ENCODE measurements around the gene FMNL3. TPM values are rescaled to one million over a fixed set of nuclear protein-coding genes. Genes with fewer than 3 reads are reported as not detected.

FMNL3 gene
- total and polyA plus RNA-seq, 4 donors: 0.72 to 4.5 (median 2.6) TPM

- peaks cover 0 to 13% (median 8%) of the 10 kb centered on the region in 4 donors for H3K4me1 ChIP-seq (ENCODE audit: control insufficient read depth in 4 of 4, insufficient read depth in 4 of 4, low read length in 3 of 4)
- H3K27ac ChIP-seq (ENCODE audit: low read depth in 1 of 2, low read length in 2 of 2): no peak overlapping the region
- no peak for TF ChIP-seq ATF3 (IDR thresholded peaks at IDR 0.05)
- no peak for TF ChIP-seq NR2F2 (IDR thresholded peaks at IDR 0.05)
- TF ChIP-seq REST (IDR thresholded peaks at IDR 0.05): no peak
- TF ChIP-seq JUND (IDR thresholded peaks at IDR 0.05): no peak
- no peak for TF ChIP-seq RAD21 (IDR thresholded peaks at IDR 0.05)
- TF ChIP-seq HNF4A (conservative IDR thresholded peaks at IDR 0.05): no peak
- no peak for TF ChIP-seq ZBTB33 (IDR thresholded peaks at IDR 0.05)
- TF ChIP-seq FOXA1 (IDR thresholded peaks at IDR 0.05): no peak
- no peak for TF ChIP-seq SP1 (IDR thresholded peaks at IDR 0.05)
- no peak for TF ChIP-seq RXRA (IDR thresholded peaks at IDR 0.05)
- no peak for TF ChIP-seq CTCF (IDR thresholded peaks at IDR 0.05; ENCODE audit: low read depth, low read length, missing input control)
- TF ChIP-seq YY1 (IDR thresholded peaks at IDR 0.05): no peak
- TF ChIP-seq TAF1 (conservative IDR thresholded peaks at IDR 0.05): no peak
- H3K27me3 ChIP-seq (ENCODE audit: control insufficient read depth in 4 of 4, insufficient read depth in 4 of 4, low read length in 3 of 4): no peaks in the 10 kb centered on the region
- DNase-seq (ENCODE audit: low spot score): no peak
- H3K36me3 ChIP-seq (ENCODE audit: control insufficient read depth in 4 of 4, insufficient read depth in 3 of 4, low read depth in 1 of 4, low read length in 3 of 4): no peaks in the 10 kb centered on the region
- 86% methylated on average over 6 of the region's 6 CpGs for WGBS
- no peak overlapping the region for H3K4me3 ChIP-seq (ENCODE audit: low read depth in 1 of 3, low read length in 3 of 3)
- no peaks in the 10 kb centered on the region for H3K9me3 ChIP-seq (ENCODE audit: control insufficient read depth in 4 of 4, low read length in 3 of 4)
- no peak overlapping the region for H3K9ac ChIP-seq (ENCODE audit: low read depth in 1 of 2, low read length in 2 of 2)
Measured at GRCh38 chr12:49626169-49626835, 80.9 kb downstream of the FMNL3 start.

- H3K4me1 ChIP-seq (ENCODE audit: control insufficient read depth in 4 of 4, insufficient read depth in 4 of 4, low read length in 3 of 4): peaks cover 0 to 13% (median 8%) of the 10 kb centered on the region in 4 donors
- no peak overlapping the region for H3K4me3 ChIP-seq (ENCODE audit: low read depth in 1 of 3, low read length in 3 of 3)
- no peak overlapping the region for H3K27ac ChIP-seq (ENCODE audit: low read depth in 1 of 2, low read length in 2 of 2)
- no peaks in the 10 kb centered on the region for H3K36me3 ChIP-seq (ENCODE audit: control insufficient read depth in 4 of 4, insufficient read depth in 3 of 4, low read depth in 1 of 4, low read length in 3 of 4)
- no peaks in the 10 kb centered on the region for H3K9me3 ChIP-seq (ENCODE audit: control insufficient read depth in 4 of 4, low read length in 3 of 4)
- 71% methylated on average over 4 of the region's 4 CpGs for WGBS
- H3K9ac ChIP-seq (ENCODE audit: low read depth in 1 of 2, low read length in 2 of 2): no peak overlapping the region
- H3K27me3 ChIP-seq (ENCODE audit: control insufficient read depth in 4 of 4, insufficient read depth in 4 of 4, low read length in 3 of 4): no peaks in the 10 kb centered on the region
- no peak for TF ChIP-seq TAF1 (conservative IDR thresholded peaks at IDR 0.05)
- no peak for TF ChIP-seq GABPA (IDR thresholded peaks at IDR 0.05 in 1 of 2, conservative IDR thresholded peaks at IDR 0.05 in 1 of 2)
- no peak for TF ChIP-seq HNF4G (IDR thresholded peaks at IDR 0.05)
- no peak for TF ChIP-seq ATF3 (IDR thresholded peaks at IDR 0.05)
- TF ChIP-seq EGR1 (IDR thresholded peaks at IDR 0.05; ENCODE audit: low read depth in 2 of 2): no peak
- no peak for TF ChIP-seq RAD21 (IDR thresholded peaks at IDR 0.05)
- TF ChIP-seq RXRA (IDR thresholded peaks at IDR 0.05): no peak
- no peak for TF ChIP-seq HNF4A (conservative IDR thresholded peaks at IDR 0.05)
- DNase-seq (ENCODE audit: low spot score): no peak
Measured at GRCh38 chr12:49624921-49625577, 82.2 kb downstream of the FMNL3 start.

Data from liver (tissue), 9 donors.